NCI-H2081 treated with DMSO at 0.1 percent for 48 hours (cell line): ENCODE data around the gene CP.
"Not testable (repeated sequence)": the region's sequence is repeated elsewhere in the genome, so short reads cannot be mapped to it uniquely, and the experiment has no call there.

Experiments
- DNase-seq: peaks from one replicate; lab custom pipeline; 2025; lab: John Stamatoyannopoulos, UW

Gene CP

DNA sequence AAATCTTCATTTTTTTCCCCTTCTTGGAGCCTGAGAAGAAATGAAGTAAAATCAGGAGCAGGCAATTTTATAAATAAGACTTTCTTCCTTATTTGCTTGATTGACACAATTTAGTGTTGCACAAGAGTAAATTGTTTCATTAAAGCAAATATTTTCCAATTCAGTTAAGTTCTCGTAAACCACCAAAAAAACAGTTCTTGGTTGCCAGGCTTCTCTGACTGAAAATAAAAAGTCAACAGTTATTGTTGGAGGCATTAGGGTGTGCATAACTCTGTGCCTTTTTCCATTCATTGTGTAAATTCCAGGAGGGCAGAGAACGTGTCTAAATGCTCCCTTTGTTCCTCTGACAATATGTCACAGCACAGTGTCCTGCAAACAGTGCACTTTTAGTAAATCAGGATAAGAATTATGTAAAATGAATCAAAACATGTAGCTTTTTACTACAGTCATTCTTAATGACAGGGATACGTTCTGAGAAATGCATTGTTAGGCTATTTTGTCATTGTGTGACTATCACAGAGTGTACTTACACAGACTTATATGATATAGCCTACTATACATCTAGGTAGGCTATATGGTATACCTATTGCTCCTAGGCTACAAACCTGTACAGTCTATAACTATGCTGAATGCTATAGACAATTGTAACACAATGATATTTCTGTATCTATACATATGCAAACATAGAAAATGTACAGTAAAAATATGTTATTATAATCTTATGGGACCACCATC, at the start of gene CP:
TSS of gene CP (minus strand) at position 47 of the 735 bp plus-strand sequence. CDS start at position 10, 37 bp downstream.
- no peak for DNase-seq

DNA sequence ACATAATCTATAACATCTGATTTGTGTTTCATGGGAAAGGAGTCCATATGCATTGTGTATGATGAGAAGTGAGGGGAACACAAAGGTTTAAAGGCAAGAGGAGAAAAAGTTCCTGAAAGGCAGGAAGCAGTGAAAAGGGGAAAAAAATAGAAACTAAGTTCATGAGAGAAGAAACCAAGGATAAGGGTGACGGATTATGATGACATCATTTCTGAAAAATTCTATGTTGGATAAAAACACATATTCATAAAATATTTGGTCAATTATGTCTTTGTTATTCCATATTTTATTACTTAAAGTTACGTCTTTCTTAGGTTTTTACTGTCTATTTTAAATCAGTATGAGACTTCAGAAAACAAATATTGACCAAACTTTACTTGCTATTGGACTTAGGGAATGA, 48.6 kb upstream of the CP start:
- no peak for DNase-seq

DNA sequence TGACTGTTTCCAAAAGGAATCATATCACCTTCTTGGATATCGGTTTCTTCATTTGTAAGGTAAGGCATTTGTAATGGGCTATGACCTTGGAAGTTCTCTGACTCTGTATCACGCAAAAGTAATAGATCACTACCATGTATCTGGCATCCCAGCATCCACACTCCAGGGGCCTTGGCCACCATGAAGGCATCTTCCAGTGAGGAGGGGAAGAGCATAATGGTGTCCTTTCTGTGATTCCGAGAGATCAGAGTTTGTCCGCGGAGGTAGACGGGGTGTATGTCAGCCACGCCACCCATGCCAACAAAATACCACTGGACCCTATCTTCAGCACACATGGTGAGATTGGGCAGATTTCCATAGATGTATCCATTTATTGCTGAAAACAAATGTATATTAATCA, 48.1 kb upstream of the CP start:
- DNase-seq = no peak

DNA sequence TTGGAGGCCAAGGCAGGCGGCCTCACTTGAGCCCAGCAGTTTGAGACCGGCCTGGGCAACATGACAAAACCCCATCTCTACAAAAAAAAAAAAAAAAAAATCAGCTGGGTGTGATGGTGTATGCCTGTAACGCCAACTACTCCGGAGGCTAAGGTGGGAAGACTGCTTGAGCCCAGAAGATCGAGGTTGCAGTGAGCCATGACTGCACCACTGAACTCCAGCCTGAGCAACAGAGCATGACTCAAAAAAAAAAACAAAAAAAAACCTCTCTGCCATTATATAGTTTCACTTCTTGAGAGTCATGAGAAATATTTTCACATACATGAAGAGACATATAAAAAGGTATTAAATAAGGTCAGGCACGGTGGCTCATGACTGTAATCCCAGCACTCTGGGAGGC, 45.9 kb upstream of the CP start:
- DNase-seq = no peak

DNA sequence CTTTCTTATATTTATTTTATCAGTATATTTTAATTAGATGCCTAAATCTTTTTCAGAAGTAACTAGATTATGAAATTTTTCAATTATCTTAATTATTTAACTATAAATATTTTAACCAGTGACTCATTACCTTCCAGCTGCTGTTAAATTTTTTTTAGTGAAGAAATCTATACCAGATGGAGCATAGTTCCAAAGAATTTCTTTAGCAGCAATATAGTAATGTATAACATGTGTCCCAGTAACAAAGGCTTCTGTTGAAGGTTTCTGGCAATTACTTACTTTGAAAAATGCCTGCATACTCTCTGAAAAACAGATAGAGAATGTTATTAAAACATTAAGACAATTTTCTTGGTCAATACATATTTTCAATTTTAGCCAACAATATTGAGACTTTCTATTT, 45.1 kb upstream of the CP start:
- DNase-seq = no peak

DNA sequence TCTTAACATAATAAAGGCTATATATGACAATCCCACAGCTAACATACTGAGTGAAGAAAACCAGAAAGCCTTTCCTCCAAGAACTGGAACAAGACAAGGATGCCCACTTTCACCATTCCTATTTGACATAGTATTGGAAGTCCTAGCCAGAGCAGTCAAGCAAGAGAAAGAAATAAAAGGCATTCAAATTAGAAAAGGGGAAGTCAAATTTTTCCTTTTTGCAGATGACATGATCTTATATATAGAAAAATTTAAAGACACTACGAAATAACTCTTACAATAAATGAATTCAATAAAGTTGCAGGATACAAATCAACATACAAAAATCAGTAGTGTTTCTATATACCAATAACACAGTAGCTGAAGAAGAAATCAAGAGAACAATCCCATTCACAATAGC, 42.2 kb upstream of the CP start:
- DNase-seq = no peak

DNA sequence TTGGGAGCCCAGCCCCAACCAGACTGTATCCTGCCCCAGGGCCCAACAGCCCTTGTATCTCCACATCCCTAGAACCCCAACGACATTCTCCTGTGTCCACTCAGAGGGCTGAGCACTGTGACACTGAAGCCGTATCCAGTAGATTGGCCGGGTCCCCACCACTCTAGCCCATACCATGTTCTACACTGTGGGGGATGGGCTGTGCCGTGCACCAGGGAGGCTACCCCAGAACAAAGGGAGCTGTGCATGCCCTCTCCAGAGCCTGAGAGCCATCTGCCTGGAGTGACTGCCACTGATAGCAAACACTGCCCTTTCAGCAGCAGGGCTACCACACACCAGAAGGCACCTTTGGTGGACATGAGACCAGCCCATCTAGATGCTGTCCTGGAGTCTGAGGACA, 37.1 kb upstream of the CP start:
- no peak for DNase-seq

DNA sequence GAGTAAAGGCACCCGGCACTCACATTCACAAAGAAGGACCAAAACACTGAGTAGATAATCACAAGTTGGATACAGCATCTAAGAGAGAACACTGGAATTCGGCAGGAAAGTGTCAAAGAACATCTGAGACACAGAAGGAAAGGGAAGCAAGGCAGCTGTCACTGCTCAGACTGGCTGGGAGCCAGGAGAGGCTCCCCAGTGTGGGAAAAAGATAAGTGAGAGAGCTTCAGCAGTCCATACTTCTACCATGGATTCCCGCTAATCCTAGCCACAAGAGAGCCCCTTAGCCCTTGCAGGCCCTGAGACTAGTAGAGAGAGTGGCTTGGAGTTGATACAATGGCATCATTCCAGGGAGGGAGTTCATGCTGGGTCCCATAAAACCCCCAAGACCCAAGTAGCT, 36.7 kb upstream of the CP start:
- no peak for DNase-seq

DNA sequence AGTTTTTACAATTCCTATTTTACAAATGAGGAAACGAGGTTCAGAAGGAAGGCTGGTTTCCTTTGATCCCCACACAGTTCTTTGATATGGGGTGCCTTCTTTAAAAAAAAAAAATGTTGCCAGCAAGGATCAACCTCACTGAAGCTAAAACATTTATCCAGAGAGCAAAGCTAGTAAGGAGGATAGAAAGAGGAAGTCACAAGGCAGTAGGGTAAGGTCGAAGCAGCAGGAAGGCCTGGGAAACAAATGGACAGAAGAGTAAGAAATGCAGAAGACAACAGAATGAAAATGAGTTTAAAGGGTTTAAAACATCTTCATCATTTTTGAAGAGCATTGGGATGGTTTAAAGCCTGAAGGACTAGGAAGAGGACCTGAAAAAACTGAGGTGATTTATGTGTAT, 30.6 kb upstream of the CP start:
- no peak for DNase-seq

DNA sequence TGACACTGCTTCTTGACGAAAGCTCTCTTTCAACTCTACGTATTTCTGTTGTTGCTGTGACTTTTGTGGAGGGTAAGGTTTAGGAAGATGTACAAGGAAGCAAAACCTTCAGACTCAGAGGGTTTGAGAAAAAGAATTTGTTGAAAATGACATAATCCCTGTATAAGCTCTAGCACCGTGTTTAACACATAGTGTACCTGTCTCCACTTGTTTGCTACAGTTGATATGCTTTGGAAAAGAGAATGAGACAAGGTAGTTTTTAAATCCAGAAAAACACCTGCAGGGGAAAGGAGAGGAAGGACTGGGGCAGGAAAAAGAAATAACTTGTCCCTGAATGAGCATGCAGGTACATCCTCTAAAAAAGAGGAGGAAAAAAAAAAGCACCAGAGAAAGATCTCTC, 29.6 kb upstream of the CP start:
- no peak for DNase-seq

DNA sequence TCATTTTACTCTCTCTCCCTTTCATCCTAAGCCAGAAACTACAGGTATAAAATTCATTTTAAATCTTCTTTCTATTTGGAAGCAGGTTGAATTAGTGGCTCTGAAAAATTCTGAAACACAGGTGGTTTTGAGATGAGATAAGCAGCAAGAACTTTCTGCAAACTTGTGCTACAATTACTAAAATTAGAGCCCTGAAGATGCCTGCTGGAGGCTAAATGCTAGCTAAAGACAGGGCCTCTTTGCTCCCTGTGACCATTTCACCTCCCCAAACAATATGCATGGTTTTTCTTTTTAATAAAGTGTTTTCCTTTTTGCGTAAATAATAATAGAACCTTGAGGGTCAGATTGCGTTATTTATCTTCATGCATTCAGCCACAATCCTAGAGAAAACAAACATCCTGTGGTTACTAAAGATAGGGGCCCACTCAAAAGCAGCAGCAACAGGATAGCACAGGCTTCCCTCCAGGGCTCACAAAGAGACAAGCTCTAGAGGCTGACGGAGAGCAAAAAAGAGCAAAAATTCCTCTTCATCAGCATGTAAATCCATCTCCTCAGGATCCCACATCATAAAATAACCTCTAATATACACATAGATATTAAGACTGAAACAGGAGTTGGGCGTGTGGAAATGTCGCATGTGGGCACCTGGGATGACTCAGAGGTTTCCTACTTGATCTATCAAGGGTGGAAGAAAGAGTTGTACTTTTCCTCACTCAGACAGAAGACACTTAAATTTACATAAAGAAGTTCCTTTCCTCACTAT, 26.5 kb upstream of the CP start:
- no peak for DNase-seq

DNA sequence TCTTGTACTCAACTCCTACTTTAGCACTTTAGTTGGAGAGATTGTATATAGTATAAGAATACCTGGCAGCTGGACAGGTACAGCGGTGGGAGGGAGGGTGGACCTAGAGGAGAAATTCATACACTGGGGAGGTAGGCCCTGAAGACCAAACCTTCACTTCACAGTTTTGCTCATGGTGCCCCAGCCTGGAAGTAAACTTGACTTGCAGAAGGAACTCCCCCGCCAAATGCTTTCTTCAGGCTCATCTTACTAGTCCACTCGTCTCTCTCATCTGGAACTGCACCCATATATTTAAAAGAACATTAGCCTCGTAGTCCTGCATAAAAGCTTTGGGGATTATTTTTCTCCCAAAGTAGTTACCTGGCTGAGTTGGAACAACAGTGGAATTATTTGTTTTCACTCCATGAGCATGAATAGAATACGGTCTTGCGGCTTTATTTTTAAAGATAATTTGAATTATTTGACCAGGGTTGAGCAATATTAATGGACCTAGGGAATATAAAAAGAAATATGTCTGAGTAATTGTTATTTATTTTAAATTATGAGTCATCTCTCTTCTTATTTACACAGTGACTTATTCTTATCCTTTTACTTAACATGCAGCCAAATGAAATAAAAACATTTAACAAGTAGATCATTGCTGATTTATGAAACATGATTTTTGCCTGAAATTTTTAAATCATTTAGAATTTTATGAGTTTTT, 25.5 kb upstream of the CP start:
- no peak for DNase-seq

DNA sequence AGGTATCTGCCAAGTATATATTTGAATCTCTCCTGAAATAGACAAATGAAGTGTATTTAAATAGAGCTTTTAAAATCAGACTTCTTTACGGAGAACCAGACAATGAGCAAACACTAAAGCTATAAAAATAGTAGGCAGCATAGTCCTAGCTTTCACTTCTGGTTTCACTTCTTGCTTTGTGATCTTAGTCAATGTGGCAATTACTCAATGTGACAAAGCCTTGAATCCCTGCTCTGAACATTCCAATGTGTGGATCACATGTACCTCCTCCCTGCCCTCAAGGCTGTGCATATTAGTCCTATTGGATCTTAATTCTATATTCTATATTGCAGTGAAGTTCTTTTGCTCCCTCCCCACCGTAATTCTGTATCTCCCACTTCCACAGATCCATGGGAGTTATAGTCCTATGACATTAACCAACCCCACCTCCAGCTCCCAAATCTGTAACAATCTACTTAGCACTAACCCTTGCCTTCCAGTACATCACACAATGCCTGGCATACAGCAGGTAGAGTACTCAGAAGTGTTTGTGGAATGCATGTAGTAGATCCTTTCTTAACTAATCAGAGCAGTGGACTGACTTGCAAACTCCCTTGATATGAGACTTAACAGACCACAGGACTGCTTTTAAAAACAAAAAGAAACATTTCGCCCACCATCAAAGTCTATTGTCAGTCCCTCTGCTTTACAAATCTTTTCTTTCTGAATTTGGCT, 24.3 kb upstream of the CP start:
- DNase-seq = no peak

DNA sequence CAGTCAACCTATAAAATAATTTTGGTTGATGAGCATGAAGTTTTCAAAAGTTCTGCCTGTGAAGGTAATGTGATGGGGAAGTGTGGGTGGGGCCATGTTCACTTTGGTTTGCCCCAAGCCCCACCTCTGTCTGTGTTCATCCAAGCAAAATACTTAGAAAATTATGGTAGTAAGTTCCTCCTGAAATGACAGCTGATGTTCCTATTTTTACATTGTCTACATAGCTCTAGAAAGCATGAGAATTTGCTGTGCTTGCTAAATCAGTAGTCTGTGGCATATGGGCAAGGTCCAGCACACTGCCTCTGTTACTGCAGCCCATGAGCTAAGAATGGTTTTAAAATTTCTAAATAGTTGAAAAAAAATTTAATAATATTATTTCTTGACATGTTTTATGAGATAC, 21.9 kb upstream of the CP start:
- no peak for DNase-seq

DNA sequence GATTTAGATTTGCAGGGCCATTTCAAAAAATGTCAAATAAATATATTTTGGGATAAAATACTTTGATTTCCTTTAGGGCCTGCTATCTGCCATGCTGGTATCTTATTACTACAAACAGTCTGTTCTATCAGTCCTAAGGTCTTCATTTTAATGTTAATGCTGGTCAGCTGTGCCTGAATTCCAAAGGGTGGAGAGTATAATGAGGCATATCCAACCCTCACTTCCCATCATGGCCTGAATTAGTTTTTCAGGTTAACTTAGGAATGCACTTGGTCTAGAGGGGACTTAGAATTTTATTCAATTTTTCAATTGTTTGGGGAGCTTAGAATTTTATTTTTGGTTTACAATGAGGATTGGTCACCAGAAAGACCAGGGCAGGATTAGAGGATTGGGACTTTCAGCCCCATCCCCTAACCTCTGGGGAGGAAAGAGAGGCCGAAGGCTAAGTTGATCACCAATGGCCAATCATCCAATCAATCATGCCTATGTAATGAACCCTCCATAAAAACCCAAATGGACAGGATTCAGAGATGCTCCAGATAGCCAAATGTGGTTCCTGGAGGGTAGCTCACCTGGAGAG, 17.8 kb upstream of the CP start:
- DNase-seq = no peak

DNA sequence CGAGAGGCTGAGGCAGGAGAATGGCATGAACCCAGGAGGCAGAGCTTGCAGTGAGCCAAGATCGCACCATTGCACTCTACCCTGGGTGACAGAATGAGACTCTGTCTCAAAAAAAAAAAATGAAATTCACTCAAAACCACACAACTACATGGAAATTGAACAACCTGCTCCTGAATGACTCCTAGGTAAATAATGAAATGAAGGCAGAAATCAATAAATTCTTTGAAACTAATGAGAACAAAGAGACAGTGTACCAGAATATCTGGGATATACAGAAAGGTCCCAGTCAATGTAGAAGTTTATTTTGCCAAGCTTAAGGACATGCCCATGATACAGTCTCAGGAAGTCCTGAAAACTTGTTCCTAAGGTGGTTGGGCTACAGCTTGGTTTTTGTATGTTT, 16.6 kb upstream of the CP start:
- not testable (repeated sequence) for DNase-seq

DNA sequence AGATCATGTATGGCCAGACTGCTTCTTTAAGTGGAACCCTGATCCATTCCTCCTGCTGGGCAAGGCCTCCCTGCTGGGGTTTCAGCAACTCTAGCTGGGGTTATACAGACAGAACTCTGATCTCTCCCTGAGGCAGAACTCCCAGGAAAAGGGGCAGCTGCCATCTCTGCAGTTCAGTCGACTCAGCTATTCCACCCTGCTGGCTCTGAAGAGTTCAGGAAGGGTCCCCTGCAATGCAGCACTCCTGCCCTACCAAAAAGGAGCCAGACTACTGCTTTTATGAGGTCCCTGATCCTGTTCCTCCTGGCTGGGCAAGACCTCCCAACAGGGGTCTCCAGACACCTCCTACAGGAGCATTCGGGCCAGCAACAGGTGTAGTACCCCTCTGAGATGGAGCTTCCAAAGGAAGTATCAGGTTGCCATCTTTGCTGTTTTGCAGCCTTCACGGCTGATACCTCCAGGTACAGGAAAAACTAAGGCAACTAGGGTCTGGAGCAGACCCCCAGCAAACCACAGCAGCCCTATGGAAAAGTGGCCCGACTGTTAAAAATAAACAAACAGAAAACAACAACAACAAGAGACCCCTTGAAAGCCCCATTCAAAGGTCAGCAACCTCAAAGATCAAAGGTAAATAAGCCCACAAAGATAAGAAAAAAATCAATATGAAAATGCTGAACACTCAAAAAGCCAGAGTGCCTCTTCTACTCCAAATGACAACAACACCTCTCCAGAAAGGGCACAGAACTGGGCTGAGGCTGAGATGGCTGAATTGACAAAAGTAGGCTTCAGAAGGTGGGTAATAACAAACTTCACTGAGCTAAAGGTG, 14.2 kb upstream of the CP start:
- DNase-seq = no peak

DNA sequence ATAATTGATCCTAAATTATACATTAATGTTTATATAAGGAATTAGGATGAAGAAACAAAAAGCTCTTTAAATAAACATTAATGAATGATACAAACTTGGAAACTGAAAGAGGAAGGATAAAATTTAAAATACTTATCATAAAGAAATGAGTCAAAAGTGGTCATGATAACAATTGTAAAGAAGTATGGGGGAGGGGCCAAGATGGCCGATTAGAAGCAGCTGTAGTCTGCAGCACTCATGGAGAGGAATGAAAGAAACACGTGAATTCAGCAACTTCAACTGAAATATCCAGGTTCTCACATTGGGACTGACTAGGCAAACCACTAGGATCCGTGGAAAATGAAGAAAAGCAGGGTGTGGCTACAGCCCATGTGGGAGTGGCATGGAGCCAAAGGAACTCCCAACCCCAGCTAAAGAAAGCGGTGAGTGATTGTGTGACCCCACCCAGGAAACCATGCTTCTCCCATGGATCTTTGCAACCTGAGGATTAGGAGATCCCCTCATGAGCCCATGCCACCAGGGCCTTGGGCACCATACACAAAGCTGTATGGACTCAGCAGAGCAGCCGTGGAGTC, 13.1 kb upstream of the CP start:
- no peak for DNase-seq

DNA sequence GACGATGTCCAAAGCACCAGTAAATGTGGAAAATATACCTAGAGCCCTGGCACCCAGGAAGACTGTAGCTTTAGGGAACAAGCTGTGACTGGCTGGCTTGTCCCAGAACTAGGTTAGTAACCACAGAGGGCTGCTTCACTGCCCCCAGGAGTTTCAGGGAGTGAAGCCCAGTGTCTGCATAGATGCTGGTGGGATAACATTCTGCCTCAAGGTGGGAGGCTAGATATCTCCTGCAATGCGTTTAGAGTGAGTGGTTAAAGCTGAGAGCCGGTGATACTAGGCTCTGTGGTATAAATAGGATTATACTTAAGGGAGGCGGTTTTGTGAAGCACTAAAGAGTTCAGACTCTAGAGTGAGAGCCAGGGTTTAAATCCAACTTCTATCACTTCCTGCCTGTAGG, 11.7 kb upstream of the CP start:
- no peak for DNase-seq

DNA sequence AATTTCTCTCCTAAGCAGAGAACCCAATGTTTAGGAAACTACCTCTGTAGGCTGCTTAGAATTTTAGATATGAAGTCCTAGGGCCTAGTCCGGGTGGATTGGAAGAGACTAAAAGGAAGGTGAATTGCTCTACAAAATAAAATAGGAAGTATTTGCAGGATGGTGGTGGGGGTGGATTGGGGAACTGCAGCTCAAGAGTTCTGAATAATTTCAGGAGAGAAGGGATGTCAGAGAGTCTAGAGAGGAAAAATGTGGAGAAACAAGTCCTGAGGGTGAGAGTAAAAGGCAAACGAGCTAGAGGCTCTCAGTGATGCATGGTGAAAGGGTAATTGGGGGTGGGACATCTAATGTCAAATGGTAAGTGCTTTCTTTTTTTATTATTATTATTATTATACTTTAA, 10.2 kb upstream of the CP start:
- DNase-seq = no peak
